Adrenal gland (tissue), 12 donors: Measurements from ENCODE around the gene FAM241B. TPM values are rescaled to one million over a fixed set of nuclear protein-coding genes. Genes with fewer than 3 reads are reported as not detected.

ENCODE experiments used
- DNase-seq, 7 donors: peaks; one replicate each; pipeline ENCODE4 v3.0.0-alpha.2; 2019 to 2020
- H3K27ac ChIP-seq, 5 donors: fragments of 200-600 bp; sonication (generic) in 4 of 5; 1 replicate in 3 of 5; 2 replicates in 2 of 5; pipeline versions ENCODE4 v1.5.1 to v1.8.0; 2016 to 2020; ENCODE audit warnings: mild to moderate bottlenecking in 1 of 5
- H3K27me3 ChIP-seq: fragments of 200-600 bp; 2 replicates; pipeline ENCODE4 v1.8.0; 2021
- H3K36me3 ChIP-seq, 2 donors: fragments of 200-600 bp; replicated peaks in 1 of 2; 1 replicate in 1 of 2; 2 replicates in 1 of 2; pipeline versions ENCODE4 v1.5.1 to v1.8.0; 2018 to 2022
- H3K4me1 ChIP-seq, 2 donors: fragments of 200-600 bp; replicated peaks in 1 of 2; 1 replicate in 1 of 2; 2 replicates in 1 of 2; pipeline versions ENCODE4 v1.5.1 to v1.8.0; 2018 to 2021
- H3K4me3 ChIP-seq, 4 donors: fragments of 200-600 bp; sonication (generic) in 3 of 4; one replicate each; pipeline ENCODE4 v1.5.1; 2016 to 2018
- H3K9me3 ChIP-seq, 3 donors: fragments of 200-600 bp; sonication (generic) in 1 of 3; replicated peaks in 1 of 3; 1 replicate in 2 of 3; 2 replicates in 1 of 3; pipeline versions ENCODE4 v1.5.1 to v1.8.0; 2016 to 2021
- CTCF ChIP-seq, 6 experiments: fragments of 450-650 bp in 4 of 6; fragments of 200-600 bp in 2 of 6; sonication (generic) in 1 of 6; IDR thresholded peaks; 1 replicate in 5 of 6; 2 replicates in 1 of 6; pipeline versions ENCODE4 v1.5.1 to v1.8.0; 2016 to 2021; ENCODE audit warnings: antibody characterized with exemption in 6 of 6, mild to moderate bottlenecking in 2 of 6, moderate library complexity in 1 of 6
- POLR2A ChIP-seq, 2 donors: fragments of 450-650 bp; IDR thresholded peaks; one replicate each; pipeline ENCODE4 v1.6.1; 2017; ENCODE audit warnings: antibody characterized with exemption in 2 of 2, mild to moderate bottlenecking in 2 of 2, moderate library complexity in 1 of 2
- WGBS, 4 donors: extraction: QIAGEN DNeasy Blood & Tissue Kit in 2 of 4; methylation state at CpG; one replicate each; pipeline versions ENCODE4 v1.1.5 to v1.1.7; 2013 to 2017; 5-methylcytosine and 5-hydroxymethylcytosine counted together
- intact Hi-C, 2 donors: fragments of 100-400 bp; cut with DNase I; formaldehyde crosslinking; loops; one replicate each; pipeline versions ENCODE4 v1.14.1 to v1.15.0; 2022 to 2023
- polyA plus RNA-seq, 3 donors: library from polyadenylated mRNA; stranded (reverse); fragments of 200-250 nt in 2 of 3; fragments of 350-450 nt in 1 of 3; fragmentation: Illumina TruSeq in 1 of 3; extraction: RNeasy Lipid Tissue Mini Kit (QIAGEN cat#74804) in 1 of 3; gene quantifications; one replicate each; pipeline ENCODE4 v1.2.3, GENCODE V29; 2013 to 2014
- total RNA-seq, 9 donors: library from RNA; depleted of rRNA in 4 of 9; stranded (reverse); fragments of >200 nt in 4 of 9; fragments of 120-200 nt in 1 of 9; fragmentation: NEBNext Ultra II Directional in 1 of 9; extraction: Animal tissue kit (Norgen Biotek cat#: 25700) in 1 of 9; gene quantifications; one replicate each; pipeline versions ENCODE4 v1.1.0 to v1.2.4, GENCODE V29; 2013 to 2023
- donor health status: healthy with polysubstance abuse.
- donor health status: Bipolar disorder and iron deficiency.
- donor health status: DM: yes; HTN: yes; CAD: no.
- donor health status: DM: no; HTN: no; CAD: no.
- donor health status: DM: no; HTN: no; CAD: no.
- donor health status: DM: yes; HTN: yes; CAD: no.

Gene FAM241B
- total and polyA plus RNA-seq, 12 donors = 1.4 to 4.6 (median 3.0) TPM; not detected in 2

- peak in 1 of 7 donors; percentile 20 for DNase-seq
- Histone ChIP-seq H3K9me3 (no peaks in the 10 kb centered on the region), H3K4me3 (no peak overlapping the region), H3K36me3 (no peaks in the 10 kb centered on the region), H3K27me3 (no peaks in the 10 kb centered on the region), H3K27ac (no peak overlapping the region), H3K4me1 (peaks cover 0 to 9% of the 10 kb centered on the region in 2 donors)
- intact Hi-C loops = loop anchor here in 1 of 2 donors (10.0 kb wide), 1 partner anchor 208 kb away; no protein-coding TSS in a partner anchor
- 79 to 90% (median 85%) methylated on average over 6 to 7 of the region's 7 CpGs for WGBS, 4 donors
- no peak for TF ChIP-seq POLR2A (IDR thresholded peaks at IDR 0.05)
- no peak for TF ChIP-seq CTCF (IDR thresholded peaks at IDR 0.05)
Measured at GRCh38 chr10:69632516-69633199, 2.6 kb downstream of the FAM241B start.

- H3K9me3 ChIP-seq = no peaks in the 10 kb centered on the region
- TF ChIP-seq CTCF (IDR thresholded peaks at IDR 0.05) = no peak
- no peak for TF ChIP-seq POLR2A (IDR thresholded peaks at IDR 0.05)
- no peaks in the 10 kb centered on the region for H3K36me3 ChIP-seq
- peak in 2 of 7 donors; percentile 7 to 24 for DNase-seq
- 88 to 91% (median 89%) methylated on average over 13 to 14 of the region's 14 CpGs for WGBS, 4 donors
- no peak overlapping the region for H3K4me3 ChIP-seq
- peaks cover 0 to 9% of the 10 kb centered on the region in 2 donors for H3K4me1 ChIP-seq
- no peak overlapping the region for H3K27ac ChIP-seq
- intact Hi-C loops = loop anchor here in 1 of 2 donors (10.0 kb wide), 1 partner anchor 209 kb away; no protein-coding TSS in a partner anchor
- no peaks in the 10 kb centered on the region for H3K27me3 ChIP-seq
Measured at GRCh38 chr10:69633673-69634635, 3.9 kb downstream of the FAM241B start.

- no peaks in the 10 kb centered on the region for H3K9me3 ChIP-seq
- H3K4me1 ChIP-seq = peaks cover 0 to 6% of the 10 kb centered on the region in 2 donors
- no peaks in the 10 kb centered on the region for H3K27me3 ChIP-seq
- DNase-seq = peak in 2 of 7 donors; percentile 6 to 24
- H3K27ac ChIP-seq = no peak overlapping the region
- no peak overlapping the region for H3K4me3 ChIP-seq
- intact Hi-C loops = loop anchor here (5.0 to 10.0 kb wide), 2 partner anchors 208 to 210 kb away; no protein-coding TSS in a partner anchor
- TF ChIP-seq POLR2A (IDR thresholded peaks at IDR 0.05) = no peak
- no peak for TF ChIP-seq CTCF (IDR thresholded peaks at IDR 0.05)
- WGBS, 4 donors = 80 to 91% (median 85%) methylated on average over 6 to 9 of the region's 9 CpGs
- H3K36me3 ChIP-seq = no peaks in the 10 kb centered on the region
Measured at GRCh38 chr10:69634759-69635425, 4.8 kb downstream of the FAM241B start.
